Measurements from ENCODE around the gene MOK. TPM values are rescaled to one million over a fixed set of nuclear protein-coding genes. Genes with fewer than 3 reads are reported as not detected.

MOK gene
- total RNA-seq, 2 donors from 2014 or later = 60.3 to 102 TPM

- Mint-ChIP-seq H3K27me3 (ENCODE audit: insufficient read depth) (peaks cover 24% of the 10 kb centered on the region), H3K36me3 (ENCODE audit: low read depth) (peaks cover 4% of the 10 kb centered on the region), H3K9me3 (no peaks in the 10 kb centered on the region), H3K4me3 (no peak overlapping the region), H3K4me1 (peaks cover 8% of the 10 kb centered on the region), H3K27ac (no peak overlapping the region)
- Histone ChIP-seq H3K36me3 (ENCODE audit: control insufficient read depth, insufficient read depth, low read length) (no peaks in the 10 kb centered on the region), H3K4me1 (ENCODE audit: control insufficient read depth, insufficient read depth, low read length) (peaks cover 4% of the 10 kb centered on the region), H3K27ac (ENCODE audit: low read depth, low read length) (no peak overlapping the region), H3K9ac (ENCODE audit: extremely low read depth, low read length, poor library complexity, severe bottlenecking) (no peak overlapping the region), H3K4me3 (ENCODE audit: low read length) (no peak overlapping the region), H3K27me3 (ENCODE audit: control insufficient read depth, insufficient read depth, low read length, poor library complexity, severe bottlenecking) (no peaks in the 10 kb centered on the region), H3K9me3 (ENCODE audit: control insufficient read depth, low read length) (no peaks in the 10 kb centered on the region)
- no peak for DNase-seq
- 93 to 97% methylated on average over 15 to 21 of the region's 21 CpGs for WGBS, 2 experiments (ENCODE audit: insufficient coverage in 1 of 2, insufficient read length in 1 of 2)
- TF ChIP-seq, protein P1, sequence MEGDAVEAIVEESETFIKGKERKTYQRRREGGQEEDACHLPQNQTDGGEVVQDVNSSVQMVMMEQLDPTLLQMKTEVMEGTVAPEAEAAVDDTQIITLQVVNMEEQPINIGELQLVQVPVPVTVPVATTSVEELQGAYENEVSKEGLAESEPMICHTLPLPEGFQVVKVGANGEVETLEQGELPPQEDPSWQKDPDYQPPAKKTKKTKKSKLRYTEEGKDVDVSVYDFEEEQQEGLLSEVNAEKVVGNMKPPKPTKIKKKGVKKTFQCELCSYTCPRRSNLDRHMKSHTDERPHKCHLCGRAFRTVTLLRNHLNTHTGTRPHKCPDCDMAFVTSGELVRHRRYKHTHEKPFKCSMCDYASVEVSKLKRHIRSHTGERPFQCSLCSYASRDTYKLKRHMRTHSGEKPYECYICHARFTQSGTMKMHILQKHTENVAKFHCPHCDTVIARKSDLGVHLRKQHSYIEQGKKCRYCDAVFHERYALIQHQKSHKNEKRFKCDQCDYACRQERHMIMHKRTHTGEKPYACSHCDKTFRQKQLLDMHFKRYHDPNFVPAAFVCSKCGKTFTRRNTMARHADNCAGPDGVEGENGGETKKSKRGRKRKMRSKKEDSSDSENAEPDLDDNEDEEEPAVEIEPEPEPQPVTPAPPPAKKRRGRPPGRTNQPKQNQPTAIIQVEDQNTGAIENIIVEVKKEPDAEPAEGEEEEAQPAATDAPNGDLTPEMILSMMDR (conservative IDR thresholded peaks at IDR 0.05) = no peak
Measured at GRCh38 chr14:102252834-102253801, 51.8 kb downstream of the MOK start.

- H3K27me3 ChIP-seq (ENCODE audit: control insufficient read depth, insufficient read depth, low read length, poor library complexity, severe bottlenecking) = no peaks in the 10 kb centered on the region
Measured at GRCh38 chr14:102251161-102251560, 53.8 kb downstream of the MOK start.

DNA sequence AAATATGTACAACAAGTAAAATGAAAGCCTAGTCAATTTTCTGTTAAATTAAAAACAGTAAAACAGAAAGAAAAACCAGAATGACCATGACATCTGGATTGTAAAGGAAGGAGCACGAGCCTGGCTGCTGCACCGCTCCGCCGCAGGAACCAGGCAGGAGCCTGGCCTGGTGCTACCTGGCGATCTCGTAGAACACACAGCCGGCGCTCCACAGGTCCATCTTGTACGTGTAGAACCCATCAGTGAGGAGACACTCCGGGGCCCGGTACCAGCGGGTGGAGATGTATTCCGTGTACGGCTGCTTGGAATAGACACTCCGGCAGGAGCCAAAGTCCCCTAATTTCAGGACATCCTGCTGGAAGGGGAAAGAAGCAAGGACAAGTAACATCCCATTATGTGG, 54.3 kb downstream of the MOK start:
- H3K9ac ChIP-seq (ENCODE audit: extremely low read depth, low read length, poor library complexity, severe bottlenecking) = no peak overlapping the region
- H3K4me3 ChIP-seq (ENCODE audit: low read length) = no peak overlapping the region
- H3K4me1 ChIP-seq (ENCODE audit: control insufficient read depth, insufficient read depth, low read length) = peaks cover 4% of the 10 kb centered on the region
- peaks cover 3% of the 10 kb centered on the region for H3K36me3 Mint-ChIP-seq (ENCODE audit: low read depth)
- peaks cover 10% of the 10 kb centered on the region for H3K9me3 ChIP-seq (ENCODE audit: control insufficient read depth, low read length)
- no peak for DNase-seq
- no peak overlapping the region for H3K4me3 Mint-ChIP-seq
- TF ChIP-seq, protein P1 (conservative IDR thresholded peaks at IDR 0.05) = no peak
- H3K4me1 Mint-ChIP-seq = peaks cover 8% of the 10 kb centered on the region
- no peak overlapping the region for H3K27ac ChIP-seq (ENCODE audit: low read depth, low read length)
- no peaks in the 10 kb centered on the region for H3K36me3 ChIP-seq (ENCODE audit: control insufficient read depth, insufficient read depth, low read length)
- H3K9me3 Mint-ChIP-seq = no peaks in the 10 kb centered on the region
- no peak overlapping the region for H3K27ac Mint-ChIP-seq
- no peaks in the 10 kb centered on the region for H3K27me3 ChIP-seq (ENCODE audit: control insufficient read depth, insufficient read depth, low read length, poor library complexity, severe bottlenecking)
- peaks cover 23% of the 10 kb centered on the region for H3K27me3 Mint-ChIP-seq (ENCODE audit: insufficient read depth)
- WGBS, 2 experiments (ENCODE audit: insufficient coverage in 1 of 2, insufficient read length in 1 of 2) = 95 to 97% methylated on average over 15 of the region's 15 CpGs

More at GRCh38 chr14:102251161-102251560, 53.8 kb downstream of the MOK start:
- H3K9me3 Mint-ChIP-seq = no peaks in the 10 kb centered on the region
- H3K9ac ChIP-seq (ENCODE audit: extremely low read depth, low read length, poor library complexity, severe bottlenecking) = no peak overlapping the region
- DNase-seq = no peak
- H3K4me3 Mint-ChIP-seq = no peak overlapping the region
- H3K36me3 ChIP-seq (ENCODE audit: control insufficient read depth, insufficient read depth, low read length) = no peaks in the 10 kb centered on the region
- H3K27ac ChIP-seq (ENCODE audit: low read depth, low read length) = no peak overlapping the region
- peaks cover 5% of the 10 kb centered on the region for H3K9me3 ChIP-seq (ENCODE audit: control insufficient read depth, low read length)
- no peak overlapping the region for H3K4me3 ChIP-seq (ENCODE audit: low read length)
- H3K36me3 Mint-ChIP-seq (ENCODE audit: low read depth) = peaks cover 3% of the 10 kb centered on the region
- H3K27me3 Mint-ChIP-seq (ENCODE audit: insufficient read depth) = peaks cover 23% of the 10 kb centered on the region
- peaks cover 4% of the 10 kb centered on the region for H3K4me1 ChIP-seq (ENCODE audit: control insufficient read depth, insufficient read depth, low read length)
- H3K4me1 Mint-ChIP-seq = peaks cover 8% of the 10 kb centered on the region
- no peak overlapping the region for H3K27ac Mint-ChIP-seq
- 92 to 95% methylated on average over 5 to 8 of the region's 8 CpGs for WGBS, 2 experiments (ENCODE audit: insufficient coverage in 1 of 2, insufficient read length in 1 of 2)
- TF ChIP-seq, protein P1 (conservative IDR thresholded peaks at IDR 0.05) = no peak

All from endodermal cell (in vitro differentiated cells).